Measurements from ENCODE around the gene ELMO1.

GRCh38 chr7:36923943-36924436, 524.7 kb downstream of the ELMO1 start:
- TF ChIP-seq CTCF (IDR thresholded peaks at IDR 0.05; ENCODE audit: low read depth, low read length, poor library complexity, severe bottlenecking) (no peak), EZH2phosphoT487 (IDR thresholded peaks at IDR 0.05; ENCODE audit: borderline replicate concordance, low read length) (no peak)
